Activated naive CD4-positive, alpha-beta T cell treated with anti-CD3 and anti-CD28 coated beads, Interleukin-2, amount 10 ng/mL, durations not matched to agents 7 days and 5 days (primary cell): ENCODE data around the gene MAP3K5.
A peak's percentile ranks its signal among the peaks of the same experiment; 100 is the strongest.

Experiments
- CTCF ChIA-PET: fragments of 350-600 bp; sonication (Branson Sonifier 250); formaldehyde crosslinking; loops from one replicate; lab custom pipeline; 2021; ENCODE audit warnings: antibody characterized with exemption; lab: Charles Lee
- DNase-seq: peaks from one replicate; pipeline ENCODE4 v3.0.0-alpha.2; 2020
- H3K27ac Mint-ChIP-seq: one replicate; pipeline ENCODE4 v1.8.0; 2021; ENCODE audit warnings: mild to moderate bottlenecking, moderate library complexity, mixed read lengths
- H3K27me3 Mint-ChIP-seq: one replicate; pipeline ENCODE4 v1.8.0; 2021; ENCODE audit warnings: mild to moderate bottlenecking, mixed read lengths
- H3K36me3 Mint-ChIP-seq: one replicate; pipeline ENCODE4 v1.8.0; 2021; ENCODE audit warnings: mixed read lengths
- H3K4me1 Mint-ChIP-seq: one replicate; pipeline ENCODE4 v1.8.0; 2021; ENCODE audit warnings: mixed read lengths
- H3K4me3 Mint-ChIP-seq: one replicate; pipeline ENCODE4 v1.8.0; 2021; ENCODE audit warnings: mild to moderate bottlenecking, moderate library complexity, mixed read lengths
- H3K9me3 Mint-ChIP-seq: one replicate; pipeline ENCODE4 v1.8.0; 2021; ENCODE audit warnings: mixed read lengths

MAP3K5 gene

DNA sequence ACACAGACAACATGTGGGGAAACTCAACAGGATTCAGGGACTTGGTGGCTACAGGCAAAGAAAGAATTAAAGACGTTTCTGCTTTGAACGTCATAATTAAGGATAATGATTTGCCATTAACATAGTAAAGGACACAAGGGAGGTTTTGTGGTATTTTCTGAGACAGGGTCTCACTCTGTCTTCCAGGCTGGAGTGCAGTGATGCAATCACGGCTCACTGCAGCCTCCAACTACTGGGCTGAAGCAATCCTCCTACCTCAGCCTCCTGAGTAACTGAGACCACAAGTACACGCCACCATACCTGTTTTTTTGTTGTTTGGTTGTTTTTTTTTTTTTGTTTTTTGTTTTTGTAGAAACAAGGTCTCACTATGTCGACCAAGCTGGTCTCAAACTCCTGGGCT lies 62.4 kb downstream of the MAP3K5 start:
- Mint-ChIP-seq H3K36me3 (peaks cover 14% of the 10 kb centered on the region), H3K4me3 (no peak overlapping the region), H3K27ac (no peak overlapping the region), H3K9me3 (no peaks in the 10 kb centered on the region), H3K27me3 (no peaks in the 10 kb centered on the region), H3K4me1 (peaks cover 14% of the 10 kb centered on the region)
- DNase-seq = no peak
- CTCF ChIA-PET = interaction anchor here (1.1 kb wide), 1 partner anchor 62 kb away, joined by 3 read pairs; the partner anchor contains the start of gene MAP3K5

DNA sequence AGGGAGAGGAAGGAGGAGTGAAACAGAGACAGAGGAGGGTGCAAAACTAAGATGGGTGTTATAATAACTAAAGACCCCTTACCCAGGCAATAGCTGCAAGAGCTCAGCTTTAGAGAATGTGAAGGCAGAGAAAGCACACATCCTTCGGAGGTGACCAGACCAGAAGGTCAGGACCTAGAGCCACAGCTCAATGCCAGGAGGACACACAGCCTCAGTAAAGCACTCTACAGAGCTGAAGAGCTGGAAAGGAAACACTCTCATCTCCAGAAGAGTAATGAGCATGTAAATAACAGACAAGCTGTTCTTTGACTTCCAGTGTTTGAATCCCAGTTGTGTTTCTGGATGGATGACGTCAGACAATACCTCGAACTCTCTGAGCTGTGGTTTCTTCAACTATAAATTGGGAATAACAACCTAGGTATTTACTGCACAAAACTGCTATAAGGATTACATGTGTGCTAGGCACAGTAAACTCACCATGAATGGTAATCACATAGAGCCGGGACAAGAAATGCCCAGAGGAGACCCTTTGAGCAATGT lies 63.2 kb downstream of the MAP3K5 start:
- CTCF ChIA-PET = interaction anchor here (1.1 kb wide), 1 partner anchor 63 kb away, joined by 3 read pairs; the partner anchor contains the start of gene MAP3K5
- Mint-ChIP-seq H3K36me3 (peaks cover 16% of the 10 kb centered on the region), H3K9me3 (no peaks in the 10 kb centered on the region), H3K4me1 (peaks cover 18% of the 10 kb centered on the region), H3K4me3 (no peak overlapping the region), H3K27ac (no peak overlapping the region), H3K27me3 (no peaks in the 10 kb centered on the region)
- DNase-seq = no peak

DNA sequence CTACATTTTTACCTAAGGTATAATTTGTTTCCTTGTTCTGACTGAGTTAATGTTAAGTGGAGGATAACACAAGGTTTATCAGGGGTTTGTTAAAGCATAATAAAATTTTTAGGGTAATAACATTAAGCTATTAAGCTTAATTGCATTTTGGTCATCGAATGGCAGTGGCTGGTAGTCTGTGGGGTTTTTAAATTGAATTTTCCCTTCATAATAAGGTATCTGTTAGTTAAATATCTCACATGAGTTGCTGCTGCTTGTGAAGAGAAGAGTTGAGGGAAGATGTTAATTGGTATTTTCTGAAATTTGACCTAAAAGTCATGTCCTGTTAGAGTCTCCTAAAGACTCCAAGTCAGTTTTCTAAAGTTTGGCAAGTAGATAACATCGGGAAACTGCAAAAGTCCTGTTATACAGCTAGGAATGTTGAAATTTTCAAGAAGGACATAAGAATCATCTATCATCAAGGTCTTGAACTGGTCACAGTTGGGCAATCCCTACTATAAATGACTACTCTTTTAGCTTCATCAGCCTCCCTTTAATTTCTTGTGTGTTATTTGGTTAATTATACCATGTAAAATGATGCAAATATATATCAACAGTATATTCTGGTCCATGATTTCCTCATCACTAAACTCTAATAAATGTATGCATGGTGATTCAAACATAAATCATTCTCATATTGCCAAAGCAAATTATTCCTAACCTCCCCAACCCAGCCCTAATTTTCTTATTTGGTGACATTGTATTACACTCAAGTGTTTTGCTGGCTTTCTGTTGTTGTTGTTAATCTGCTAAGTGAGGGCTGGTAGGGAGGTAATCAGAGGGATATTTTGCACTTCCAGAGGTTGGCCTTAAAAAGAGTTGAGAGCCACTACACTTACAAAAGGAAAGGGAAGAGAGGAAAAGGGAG lies 64.0 kb downstream of the MAP3K5 start:
- DNase-seq = no peak
- H3K4me1 Mint-ChIP-seq = peaks cover 25% of the 10 kb centered on the region
- no peak overlapping the region for H3K4me3 Mint-ChIP-seq
- no peak overlapping the region for H3K27ac Mint-ChIP-seq
- CTCF ChIA-PET = interaction anchor here (1.3 kb wide), 1 partner anchor 84 kb away, joined by 4 read pairs; no protein-coding TSS in a partner anchor
- peaks cover 18% of the 10 kb centered on the region for H3K36me3 Mint-ChIP-seq
- no peaks in the 10 kb centered on the region for H3K9me3 Mint-ChIP-seq
- H3K27me3 Mint-ChIP-seq = no peaks in the 10 kb centered on the region

DNA sequence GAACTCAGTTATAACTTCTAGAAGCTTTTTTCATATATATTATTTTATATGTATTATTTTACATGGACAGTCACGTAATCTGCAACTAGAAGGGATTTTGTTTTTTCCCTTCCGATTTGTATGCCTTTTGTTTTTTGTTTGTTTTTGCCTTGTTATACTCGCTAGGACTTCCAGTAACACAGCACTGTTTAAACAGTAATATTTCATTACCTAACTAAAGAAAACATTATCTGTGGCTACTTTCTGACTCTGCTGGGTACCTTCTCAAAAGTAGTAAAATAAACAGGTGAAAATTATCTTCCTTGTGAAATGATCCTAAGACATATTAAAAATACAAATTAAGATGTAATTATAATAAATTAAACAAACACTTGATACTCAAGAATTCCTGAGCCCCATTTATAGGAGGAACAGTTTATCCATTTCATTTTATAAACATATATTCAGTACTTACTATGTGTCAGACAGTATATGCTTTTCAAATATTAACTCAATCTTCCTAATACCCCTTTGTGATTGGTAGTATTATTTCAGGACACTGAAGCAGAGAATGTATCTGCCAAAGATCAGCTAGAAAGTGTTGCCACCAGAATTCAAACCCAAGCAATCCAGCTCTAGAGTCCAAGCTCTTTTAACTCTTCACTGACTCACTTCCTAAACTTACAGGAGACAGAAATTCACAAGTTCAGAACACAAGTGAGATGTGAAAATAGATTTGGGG lies 65.3 kb downstream of the MAP3K5 start:
- Mint-ChIP-seq H3K4me3 (no peak overlapping the region), H3K27ac (no peak overlapping the region), H3K9me3 (no peaks in the 10 kb centered on the region), H3K36me3 (peaks cover 18% of the 10 kb centered on the region), H3K27me3 (no peaks in the 10 kb centered on the region), H3K4me1 (peaks cover 25% of the 10 kb centered on the region)
- no peak for DNase-seq
- CTCF ChIA-PET = no interaction called here

DNA sequence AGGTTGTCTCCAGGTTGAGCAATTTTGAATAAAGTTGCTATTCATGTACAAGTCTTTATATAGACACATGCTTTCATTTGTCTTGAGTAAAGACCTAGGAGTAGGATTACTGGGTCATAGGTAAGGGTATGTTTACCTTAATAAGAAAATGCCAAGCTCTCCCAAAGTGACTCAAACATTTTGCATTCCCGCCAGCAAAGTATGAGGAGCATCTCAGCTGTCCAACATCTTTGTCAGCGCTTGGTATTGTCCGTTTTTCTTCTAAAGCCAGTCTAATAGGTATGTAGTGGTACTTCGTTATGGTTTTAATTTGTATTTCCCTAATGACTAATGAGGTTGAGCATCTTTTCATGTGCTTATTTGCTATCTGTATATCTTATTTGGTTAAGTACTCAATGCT lies 67.2 kb downstream of the MAP3K5 start:
- no peak overlapping the region for H3K4me3 Mint-ChIP-seq
- CTCF ChIA-PET = no interaction called here
- no peak overlapping the region for H3K27ac Mint-ChIP-seq
- no peaks in the 10 kb centered on the region for H3K27me3 Mint-ChIP-seq
- DNase-seq = no peak
- H3K4me1 Mint-ChIP-seq = peaks cover 34% of the 10 kb centered on the region
- H3K36me3 Mint-ChIP-seq = peaks cover 27% of the 10 kb centered on the region
- peaks cover 6% of the 10 kb centered on the region for H3K9me3 Mint-ChIP-seq

DNA sequence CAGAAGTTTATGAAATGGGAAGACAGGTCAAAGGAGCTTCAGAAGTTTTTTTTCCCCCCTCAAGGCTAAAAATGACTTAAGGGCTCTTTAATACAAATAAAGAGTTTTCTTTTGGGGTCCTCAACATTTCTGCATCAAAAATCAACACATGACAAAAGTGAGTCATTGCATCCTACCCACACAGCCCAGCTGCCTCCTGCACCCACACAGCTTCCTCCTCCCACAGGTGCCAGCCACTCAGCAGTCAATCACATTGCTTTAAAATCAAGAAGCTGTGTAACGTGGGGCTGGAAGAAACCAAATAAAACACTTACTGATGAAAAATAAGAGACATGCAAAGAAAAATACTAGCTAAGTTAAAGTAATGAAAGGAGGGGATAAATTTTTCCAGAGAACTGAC lies 68.5 kb downstream of the MAP3K5 start:
- CTCF ChIA-PET = interaction anchor here (1.3 kb wide), 1 partner anchor 69 kb away, joined by 4 read pairs; the partner anchor contains the start of gene MAP3K5
- Mint-ChIP-seq H3K27me3 (no peaks in the 10 kb centered on the region), H3K27ac (no peak overlapping the region), H3K9me3 (peaks cover 6% of the 10 kb centered on the region), H3K4me3 (no peak overlapping the region), H3K4me1 (peaks cover 40% of the 10 kb centered on the region), H3K36me3 (peaks cover 31% of the 10 kb centered on the region)
- DNase-seq = peak; percentile 49

DNA sequence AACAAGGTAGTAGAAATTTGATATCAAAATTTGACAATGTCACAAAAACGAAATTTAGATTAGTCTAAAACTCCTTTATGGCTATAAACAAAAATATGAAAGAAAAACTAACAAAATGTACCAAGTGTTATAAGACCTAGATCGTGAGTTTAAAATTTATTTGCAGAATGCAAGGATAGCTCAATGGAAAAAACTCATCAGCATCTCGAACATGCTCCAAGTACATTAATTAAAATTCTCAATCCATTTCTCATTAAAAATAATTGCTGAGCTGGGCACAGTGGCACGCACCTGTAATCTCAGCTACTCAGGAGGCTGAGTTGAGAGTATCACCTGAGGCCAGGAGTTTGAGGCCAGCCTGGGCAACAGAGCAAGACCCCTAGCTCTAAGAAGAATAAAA lies 70.8 kb downstream of the MAP3K5 start:
- Mint-ChIP-seq H3K36me3 (peaks cover 39% of the 10 kb centered on the region), H3K27ac (no peak overlapping the region), H3K27me3 (no peaks in the 10 kb centered on the region), H3K4me3 (no peak overlapping the region), H3K9me3 (peaks cover 6% of the 10 kb centered on the region), H3K4me1 (peaks cover 53% of the 10 kb centered on the region)
- CTCF ChIA-PET = no interaction called here
- no peak for DNase-seq

DNA sequence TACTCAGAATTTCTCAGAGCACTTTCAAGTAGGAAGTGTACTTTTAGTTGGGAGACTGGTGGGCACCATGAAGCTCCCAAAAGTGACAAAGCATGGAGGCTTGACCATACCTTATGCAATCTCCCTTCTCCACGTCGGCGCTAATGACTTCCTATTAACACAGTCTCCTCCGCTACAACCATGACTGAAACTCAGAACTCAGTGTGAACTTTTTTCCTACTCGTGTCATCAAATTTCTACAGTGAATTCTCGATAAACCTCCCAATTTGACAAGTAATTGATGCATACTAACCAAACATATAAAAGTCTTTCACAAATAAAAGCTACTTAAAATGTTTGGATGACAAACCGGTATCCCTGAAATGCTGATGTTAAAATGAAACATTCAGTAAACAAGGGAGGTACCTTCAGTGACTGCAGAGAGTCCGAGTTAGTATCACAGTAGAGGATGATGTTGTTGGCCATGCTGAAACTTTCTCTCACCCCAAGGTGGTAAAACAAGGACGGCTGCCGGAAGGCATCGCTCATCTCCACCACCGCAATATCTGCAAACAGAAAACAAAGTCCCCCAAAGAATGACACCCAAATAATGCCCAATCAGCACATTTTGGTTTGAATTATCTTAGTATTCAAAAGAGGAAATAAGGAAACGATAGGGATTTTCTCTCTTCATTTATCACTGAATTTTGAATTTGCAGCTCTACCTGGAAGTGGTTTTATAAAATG lies 72.1 kb downstream of the MAP3K5 start:
- Mint-ChIP-seq H3K4me1 (peaks cover 58% of the 10 kb centered on the region), H3K36me3 (peaks cover 44% of the 10 kb centered on the region), H3K9me3 (peaks cover 6% of the 10 kb centered on the region), H3K4me3 (no peak overlapping the region), H3K27ac (peak overlapping the region; percentile 76), H3K27me3 (no peaks in the 10 kb centered on the region)
- CTCF ChIA-PET = interaction anchor here (1.0 to 1.1 kb wide), 2 partner anchors 13 to 72 kb away, joined by 3 to 5 read pairs; partner anchors contain the start of gene MAP3K5
- no peak for DNase-seq

DNA sequence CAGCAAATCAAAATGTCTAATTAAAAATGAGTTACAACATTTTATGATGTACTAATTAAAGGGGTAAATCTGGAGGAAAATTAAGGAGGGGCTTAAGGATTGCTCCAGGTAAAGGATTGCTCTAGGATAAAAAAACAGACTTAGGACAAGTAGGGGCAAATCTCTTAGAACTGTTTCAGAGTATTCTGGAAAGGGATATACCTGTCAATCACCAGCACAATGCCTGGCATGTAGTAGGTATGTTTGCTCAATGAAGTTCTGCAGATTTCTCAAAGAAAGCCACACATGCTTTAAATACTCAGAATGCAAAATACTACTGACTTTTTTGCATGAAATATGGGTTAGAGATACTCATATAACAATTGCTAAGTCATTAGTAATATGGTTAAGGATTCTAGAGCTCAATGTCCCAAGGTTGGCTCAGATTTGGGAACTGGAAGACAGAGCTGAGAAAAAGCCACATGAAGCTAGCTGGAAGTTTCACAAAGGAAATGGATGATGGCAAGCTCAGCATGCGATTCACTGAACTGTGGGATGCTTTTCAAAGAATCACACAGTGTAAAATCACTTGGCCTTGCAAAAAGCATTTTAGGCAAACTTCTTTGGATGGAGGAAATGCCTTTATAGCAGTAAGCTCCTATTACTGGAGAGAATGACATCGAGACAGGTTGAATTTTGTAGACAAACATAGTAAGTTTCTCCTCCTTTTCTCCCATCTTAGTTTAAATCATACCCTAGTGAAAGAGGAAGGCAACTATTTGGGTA lies 72.8 kb downstream of the MAP3K5 start:
- DNase-seq = peak; percentile 24
- peaks cover 54% of the 10 kb centered on the region for H3K4me1 Mint-ChIP-seq
- CTCF ChIA-PET = interaction anchor here (1.1 kb wide), 1 partner anchor 73 kb away, joined by 5 read pairs; the partner anchor contains the start of gene MAP3K5

DNA sequence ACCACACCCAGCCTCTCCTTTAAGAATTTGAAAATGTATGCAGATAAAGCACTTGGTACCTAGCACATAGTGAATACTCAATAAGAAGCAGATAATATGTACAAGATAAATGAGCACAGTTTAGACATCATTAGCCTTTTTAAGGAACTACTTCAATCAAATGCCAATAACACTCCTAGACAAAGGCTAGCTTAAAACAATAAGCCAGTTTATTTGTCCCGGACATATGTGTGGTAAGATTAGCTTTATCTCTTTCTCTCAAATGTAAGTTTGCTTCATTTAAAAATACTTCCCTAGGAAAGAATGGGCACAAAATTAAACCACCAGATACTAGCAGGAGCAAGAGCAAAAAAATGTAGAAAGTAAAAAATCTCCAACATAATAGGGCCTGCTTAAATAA lies 73.8 kb downstream of the MAP3K5 start:
- Mint-ChIP-seq H3K27me3 (no peaks in the 10 kb centered on the region), H3K9me3 (peaks cover 6% of the 10 kb centered on the region), H3K36me3 (peaks cover 50% of the 10 kb centered on the region), H3K4me1 (peaks cover 47% of the 10 kb centered on the region), H3K27ac (no peak overlapping the region), H3K4me3 (no peak overlapping the region)
- no peak for DNase-seq
- CTCF ChIA-PET = interaction anchor here (1.6 kb wide), 1 partner anchor 74 kb away, joined by 14 read pairs; no protein-coding TSS in a partner anchor

More for the DNA sequence above, 72.8 kb downstream of the MAP3K5 start:
- Mint-ChIP-seq H3K27me3 (no peaks in the 10 kb centered on the region), H3K4me3 (no peak overlapping the region), H3K36me3 (peaks cover 46% of the 10 kb centered on the region), H3K27ac (peak overlapping the region; percentile 76), H3K9me3 (peaks cover 6% of the 10 kb centered on the region)

DNA sequence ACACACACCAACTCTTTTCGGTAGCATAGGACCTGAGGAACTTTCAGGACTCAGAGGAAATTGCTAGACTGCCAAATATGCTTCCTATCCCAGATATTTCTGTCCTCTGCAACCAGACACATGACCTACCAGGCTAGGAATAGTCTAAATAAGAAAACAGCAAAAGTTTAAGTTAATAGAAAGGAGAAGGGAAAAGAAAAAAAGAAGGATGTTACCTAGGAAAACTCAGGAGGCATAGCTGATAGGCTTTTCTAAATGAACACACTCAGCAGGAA lies 74.6 kb downstream of the MAP3K5 start:
- Mint-ChIP-seq H3K4me1 (peaks cover 46% of the 10 kb centered on the region), H3K27me3 (no peaks in the 10 kb centered on the region), H3K27ac (no peak overlapping the region), H3K36me3 (peaks cover 56% of the 10 kb centered on the region), H3K9me3 (peaks cover 6% of the 10 kb centered on the region), H3K4me3 (no peak overlapping the region)
- CTCF ChIA-PET = interaction anchor here (1.6 kb wide), 1 partner anchor 73 kb away, joined by 14 read pairs; no protein-coding TSS in a partner anchor
- no peak for DNase-seq

DNA sequence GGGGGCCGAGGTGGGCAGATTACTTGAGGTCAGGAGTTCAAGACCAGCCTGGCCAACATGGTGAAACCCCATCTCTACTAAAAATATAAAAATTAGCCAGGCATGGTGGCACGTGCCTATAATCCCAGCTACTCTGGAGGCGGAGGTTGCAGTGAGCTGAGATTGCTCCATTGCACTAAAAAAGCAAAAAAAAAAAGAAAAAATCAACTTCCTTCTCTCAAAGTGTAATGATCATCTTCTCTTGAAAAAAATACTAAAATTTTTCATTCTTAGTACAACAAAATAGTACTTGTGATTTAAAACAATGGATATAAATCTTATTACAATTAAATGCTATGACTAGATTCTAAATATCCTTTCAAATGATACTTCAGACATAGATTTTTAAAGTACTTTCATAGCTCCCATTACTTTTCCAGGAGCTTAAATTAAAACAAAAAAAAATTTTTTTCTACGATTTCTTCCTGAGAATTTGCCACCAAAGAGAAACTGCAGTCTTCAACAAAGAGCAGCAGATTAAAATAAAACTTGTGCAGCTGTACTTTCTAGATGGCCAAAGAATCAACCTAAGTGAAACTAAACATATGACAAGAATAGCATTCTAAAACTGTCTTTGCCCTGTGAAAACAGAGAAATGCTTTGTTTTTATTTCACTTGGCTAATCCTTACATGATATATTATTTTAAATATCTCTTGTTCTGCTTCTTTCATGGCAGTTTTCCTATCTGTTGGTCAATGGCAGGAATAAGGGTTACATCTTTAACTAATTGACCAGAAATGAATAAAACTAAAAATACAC lies 75.2 kb downstream of the MAP3K5 start:
- Mint-ChIP-seq H3K4me3 (no peak overlapping the region), H3K27me3 (no peaks in the 10 kb centered on the region), H3K4me1 (peaks cover 46% of the 10 kb centered on the region), H3K27ac (no peak overlapping the region), H3K9me3 (peaks cover 6% of the 10 kb centered on the region), H3K36me3 (peaks cover 60% of the 10 kb centered on the region)
- CTCF ChIA-PET = interaction anchor here (1.6 to 2.9 kb wide), 2 partner anchors 73 to 75 kb away, joined by 10 to 14 read pairs; partner anchors contain the start of gene MAP3K5
- no peak for DNase-seq
